NB4 (cell line): Measurements from ENCODE around the gene PITPNB.

Experiments
- CTCF ChIP-seq: IDR thresholded peaks from one replicate; pipeline ENCODE4 v1.5.1; 2012; ENCODE audit warnings: low read depth, low read length
- MAX ChIP-seq: IDR thresholded peaks from 2 replicates; pipeline ENCODE4 v1.6.1; 2011; ENCODE audit warnings: low read depth, low read length
- POLR2A ChIP-seq: IDR thresholded peaks from 2 replicates; pipeline ENCODE4 v1.6.1; 2011; ENCODE audit warnings: mild to moderate bottlenecking; ENCODE audit not compliant: insufficient read length; ENCODE audit errors: extremely low read depth

GRCh38 chr22:27829620-27830019 is 89.4 kb downstream of the PITPNB start:
- TF ChIP-seq CTCF: no peak
- TF ChIP-seq POLR2A: no peak
- TF ChIP-seq MAX: no peak
